Brain pericyte (primary cell): ENCODE results near the gene TAF6L.
"Not testable (repeated sequence)": the region's sequence is repeated elsewhere in the genome, so short reads cannot be mapped to it uniquely, and the experiment has no call there.

ENCODE experiments used
- DNase-seq: peaks from one replicate; pipeline ENCODE4 v3.0.0-alpha.2; 2012; ENCODE audit warnings: low read depth, low spot score

Gene TAF6L

DNA sequence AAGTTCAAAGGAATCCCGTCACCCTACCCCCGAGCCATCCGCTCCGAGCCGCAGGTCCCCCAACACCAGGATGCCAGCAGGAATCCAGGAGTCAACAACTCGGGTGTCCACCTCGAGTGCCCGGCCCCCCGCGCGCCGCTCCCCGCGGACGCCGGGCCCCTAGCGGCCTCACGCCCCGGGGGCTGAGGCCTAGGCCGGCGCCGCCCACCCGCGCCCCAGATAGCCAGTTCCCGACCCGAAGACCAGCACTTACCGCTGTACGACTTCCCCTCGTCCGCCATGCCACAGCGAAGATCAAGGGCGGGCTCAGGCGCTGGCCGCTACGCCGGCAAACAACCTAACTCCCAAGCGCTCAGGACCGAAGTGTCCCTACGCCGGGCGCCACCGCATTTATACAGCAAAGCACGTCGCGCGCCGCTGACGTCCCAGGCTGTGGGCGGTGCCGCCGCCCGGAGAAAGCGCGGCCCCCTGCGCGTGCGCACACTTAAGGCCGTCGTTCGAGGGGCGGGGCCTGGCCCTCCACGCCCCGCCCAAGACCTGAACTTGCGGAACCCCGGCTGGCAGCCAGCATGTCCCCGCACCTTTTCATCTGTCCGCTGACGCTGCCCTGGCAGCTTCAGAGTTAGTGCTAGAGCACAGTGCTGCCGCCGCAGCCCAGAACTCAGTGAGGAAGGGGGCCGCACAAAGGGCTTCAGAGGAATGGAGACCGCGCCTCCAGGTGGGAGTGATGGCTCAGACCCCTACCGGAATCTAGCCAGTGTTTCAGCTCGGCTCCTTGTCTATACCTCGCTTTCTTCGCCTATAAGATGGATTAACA, 34.1 kb downstream of the TAF6L start, which contains the start of gene NXF1:
Gene NXF1, minus strand, starts transcription at position 365 of the 817 bp plus-strand sequence. Its CDS starts 84 bp downstream, at position 281.
- peak; percentile 89 for DNase-seq

GRCh38 chr11:62805961-62806441, 34.8 kb downstream of the TAF6L start:
- no peak for DNase-seq

DNA sequence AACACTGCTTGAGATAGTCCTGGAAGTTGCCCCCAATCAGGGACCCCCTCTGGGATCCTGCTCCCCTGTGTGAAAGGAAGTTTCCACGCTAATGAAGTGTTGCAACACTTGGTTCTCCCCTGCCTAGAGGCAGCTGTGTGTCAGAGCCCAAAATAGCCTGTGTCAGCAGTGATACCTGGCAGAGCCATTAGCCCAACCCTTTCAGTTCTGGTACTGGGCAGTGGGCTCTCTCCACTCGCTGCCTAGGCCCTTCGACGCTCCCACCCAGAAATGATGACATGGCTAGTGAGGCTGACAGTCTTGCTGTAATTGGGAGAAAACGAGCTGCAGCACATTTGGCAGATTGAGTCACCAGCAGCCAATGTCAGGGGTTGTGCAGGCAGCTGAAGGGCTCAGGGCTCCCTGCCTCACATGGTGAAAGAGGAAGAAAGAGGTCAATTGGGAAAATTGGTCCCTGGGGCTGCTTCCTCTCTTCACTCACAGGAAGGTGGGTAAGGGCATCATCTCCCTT, 35.5 kb downstream of the TAF6L start:
- DNase-seq, result no peak

DNA sequence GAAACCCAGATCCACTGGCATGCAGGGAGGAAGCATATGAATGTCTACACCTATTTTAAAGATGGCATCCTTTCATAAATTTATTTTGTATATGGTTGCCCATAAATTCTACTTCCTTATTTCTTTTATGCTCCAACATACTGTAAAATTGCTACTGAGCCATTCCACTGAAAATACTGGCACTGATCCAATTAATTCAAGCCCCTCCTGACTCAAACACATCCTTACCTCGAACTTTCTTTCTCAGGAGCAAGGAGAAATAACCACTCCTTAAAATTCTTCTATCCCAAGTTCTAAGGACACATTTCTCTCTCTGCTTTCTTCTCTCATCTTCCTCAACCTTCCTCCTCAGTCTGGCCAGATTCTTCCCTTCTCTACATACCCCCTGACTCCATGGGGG, 39.6 kb downstream of the TAF6L start:
- no peak for DNase-seq

DNA sequence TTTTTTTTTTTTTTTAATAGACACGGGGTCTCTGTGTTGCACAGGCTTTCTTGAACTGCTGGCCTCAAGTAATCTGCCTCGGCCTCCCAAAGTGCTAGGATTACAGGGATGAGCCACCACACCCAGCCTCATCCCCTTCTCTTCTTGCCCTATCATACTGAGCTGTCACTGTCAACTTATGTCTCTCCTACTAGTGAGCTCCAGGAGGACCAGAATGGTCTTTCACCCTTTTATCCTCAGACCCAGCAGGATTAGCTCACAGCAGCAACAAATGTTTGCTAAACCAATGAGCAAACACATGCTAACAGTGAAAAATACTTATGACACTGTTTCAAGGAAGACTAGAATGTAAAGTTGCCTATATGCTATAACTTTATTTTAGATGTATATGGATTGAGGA, 40.5 kb downstream of the TAF6L start:
- DNase-seq, result no peak

DNA sequence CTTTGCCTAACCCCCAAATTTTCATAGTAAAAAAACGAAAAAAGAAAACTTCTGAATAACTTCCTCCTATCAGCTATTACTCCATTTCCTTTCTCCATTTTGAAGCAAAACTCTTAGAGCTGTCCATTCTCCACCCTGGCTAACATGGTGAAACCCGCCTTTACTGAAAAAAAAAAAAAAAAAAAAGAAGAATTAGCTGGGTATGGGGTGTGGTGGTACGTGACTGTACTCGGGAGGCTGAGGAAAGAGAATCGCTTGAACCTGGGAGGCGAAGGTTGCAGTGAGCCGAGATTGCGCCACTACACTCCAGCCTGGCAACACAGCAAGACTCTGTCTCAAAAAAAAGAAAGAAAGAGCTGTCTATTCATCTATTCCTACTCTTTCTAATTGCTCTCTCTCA, 45.4 kb downstream of the TAF6L start:
- DNase-seq, result no peak

DNA sequence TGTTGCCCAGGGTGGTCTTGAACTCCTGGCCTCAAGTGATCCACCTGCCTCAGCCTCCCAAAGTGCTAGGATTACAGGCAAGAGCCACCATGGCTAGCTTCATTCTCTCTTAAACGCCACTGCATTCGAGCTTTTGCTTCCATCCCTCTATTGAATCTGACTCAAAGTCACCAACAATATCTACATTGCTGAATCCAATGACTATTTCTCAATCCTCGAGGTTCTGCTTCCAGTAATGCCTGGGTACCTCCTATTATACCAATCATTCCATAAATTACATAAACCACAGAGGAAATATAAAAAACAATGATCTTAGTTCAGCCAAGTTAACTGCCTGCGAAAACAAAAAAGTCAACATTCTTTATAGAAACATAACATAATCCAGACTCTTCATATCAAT, 45.9 kb downstream of the TAF6L start:
- DNase-seq, result no peak

DNA sequence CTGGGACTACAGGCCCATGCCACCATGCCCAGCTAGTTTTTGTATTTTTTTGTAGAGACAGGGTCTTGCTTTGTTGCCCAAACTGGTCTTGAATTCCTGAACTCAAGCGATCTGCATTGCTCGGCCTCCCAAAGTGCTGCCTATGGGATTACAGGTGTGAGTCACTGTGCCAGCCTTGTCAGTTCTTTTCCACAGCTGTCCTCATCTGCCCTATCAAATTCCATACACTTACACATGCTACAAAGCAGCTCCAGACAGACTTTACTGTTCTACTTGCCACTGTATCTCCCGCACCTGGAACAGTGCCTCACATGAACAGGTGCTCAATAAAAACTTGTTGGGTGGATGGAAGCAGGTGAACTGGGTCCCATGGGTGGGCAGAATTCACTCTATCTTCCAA, 52.5 kb downstream of the TAF6L start:
- DNase-seq, result no peak

DNA sequence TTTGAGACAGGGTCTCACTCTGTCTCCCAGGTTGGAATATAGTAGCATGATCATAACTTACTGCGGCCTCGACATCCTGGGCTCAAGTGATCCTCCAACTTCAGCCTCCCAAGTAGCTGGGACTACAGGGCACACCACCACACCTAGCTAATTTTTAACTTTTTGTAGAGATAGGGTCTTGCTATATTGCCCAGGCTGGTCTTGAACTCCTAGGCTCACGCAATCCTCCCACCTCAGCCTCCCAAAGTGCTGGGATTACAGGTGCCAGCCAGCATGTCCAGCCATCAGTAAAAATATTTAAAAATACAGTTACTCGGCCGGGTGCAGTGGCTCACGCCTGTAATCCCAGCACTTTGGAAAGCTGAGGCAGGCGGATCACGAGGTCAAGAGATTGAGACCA, 56.9 kb downstream of the TAF6L start:
- not testable (repeated sequence) for DNase-seq

DNA sequence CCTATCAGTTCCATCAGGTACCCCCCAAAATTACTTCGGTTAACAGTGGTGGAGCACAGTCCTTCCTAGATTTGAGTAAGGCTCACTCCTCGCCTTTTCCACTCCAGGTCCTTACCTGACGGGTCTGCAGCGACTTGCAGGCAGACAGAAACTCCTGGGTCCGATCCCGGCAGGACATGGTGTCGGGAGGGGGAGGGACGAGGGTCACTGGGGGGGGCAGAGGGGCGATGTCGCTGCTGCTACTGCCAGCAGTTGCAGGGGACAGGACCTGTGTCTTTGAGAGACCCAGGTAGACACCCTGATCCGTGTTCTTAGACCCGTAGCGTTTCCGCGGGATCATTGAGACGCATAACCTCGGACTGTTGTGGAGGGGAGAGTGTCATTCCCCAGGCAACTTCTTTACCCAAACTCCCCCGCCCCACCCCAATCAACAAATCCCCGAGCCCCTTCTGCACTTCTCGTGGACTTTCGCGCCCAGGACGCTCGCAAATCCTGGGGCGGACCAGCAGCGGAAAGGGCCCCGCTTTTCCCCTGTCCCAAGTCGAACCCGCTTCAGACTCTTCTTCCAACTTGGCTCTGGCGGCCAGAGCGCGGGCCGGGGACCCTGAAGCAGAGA, 59.8 kb downstream of the TAF6L start:
- no peak for DNase-seq

DNA sequence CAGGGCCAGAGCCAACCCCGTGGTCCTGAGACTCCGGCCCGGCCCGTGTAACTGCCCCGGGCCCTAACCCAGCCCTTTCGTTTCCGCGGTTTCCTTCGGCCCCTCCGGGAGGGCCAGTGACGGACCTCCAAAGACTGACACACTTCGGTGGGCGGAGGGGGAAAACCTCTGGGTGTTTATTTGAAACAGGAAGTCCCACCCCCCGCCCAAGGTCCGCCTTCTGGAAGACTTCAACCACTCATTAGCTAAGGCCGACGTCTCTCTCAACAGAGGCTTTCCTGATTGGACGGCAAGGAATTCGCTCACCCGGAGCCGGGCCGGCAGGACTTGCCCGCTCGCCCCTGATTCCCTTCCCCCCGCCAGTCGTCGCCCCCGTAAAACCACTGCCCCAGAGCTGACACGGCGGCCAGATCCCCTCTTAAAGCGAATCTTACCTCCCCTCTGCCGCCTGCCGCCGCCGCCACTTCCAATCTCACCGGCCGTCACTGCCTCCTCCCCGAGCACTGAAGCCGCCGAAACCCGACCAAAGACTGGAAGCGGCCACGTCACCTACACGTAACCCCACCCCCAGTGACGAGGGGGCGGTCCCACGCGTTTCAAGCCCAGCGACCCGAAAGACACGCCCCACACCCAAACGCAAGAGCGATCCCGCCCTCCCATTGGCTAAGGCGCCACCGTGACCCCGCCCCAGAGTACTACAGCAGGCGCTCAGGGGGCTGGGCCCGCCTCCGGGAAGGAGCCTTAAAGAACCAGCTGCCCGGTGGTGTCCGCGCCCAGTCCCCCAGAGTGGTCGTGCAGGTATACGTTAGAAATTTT, 60.5 kb downstream of the TAF6L start, which contains the start of gene STX5:
Gene STX5, minus strand, starts transcription at position 532 of the 816 bp plus-strand sequence. CDS start 808 bp downstream, outside the sequence.
- peak; percentile 97 for DNase-seq

- peak; percentile 24 for DNase-seq
Measured at GRCh38 chr11:62832336-62833234, 61.4 kb downstream of the TAF6L start, which contains the start of gene TEX54. Gene TEX54 (minus strand): TSS chr11:62832841.

GRCh38 chr11:62835336-62835735, 64.1 kb downstream of the TAF6L start:
- DNase-seq, result no peak
